HG03571 (cell line): Measurements from ENCODE around the gene CRTAP.
"Not testable (repeated sequence)": the region's sequence is repeated elsewhere in the genome, so short reads cannot be mapped to it uniquely, and the experiment has no call there.

Experiments used
- ATAC-seq: cut with Tn5 transposase; IDR thresholded peaks from one replicate; pipeline ENCODE4 v1.9.1; 2021; ENCODE audit not compliant: unreplicated experiment

Gene CRTAP

GRCh38 chr3:33173103-33173502 is 59.3 kb downstream of the CRTAP start:
- ATAC-seq = no peak

- no peak for ATAC-seq
These were observed 59.9 kb downstream of the CRTAP start for GRCh38 chr3:33173672-33174071.

- no peak for ATAC-seq
These were observed 60.3 kb downstream of the CRTAP start for GRCh38 chr3:33174095-33174494.

GRCh38 chr3:33174711-33175414 is 61.0 kb downstream of the CRTAP start:
- ATAC-seq = no peak

GRCh38 chr3:33179132-33179531 is 65.3 kb downstream of the CRTAP start:
- no peak for ATAC-seq

GRCh38 chr3:33181229-33181628 is 67.4 kb downstream of the CRTAP start:
- ATAC-seq = no peak

GRCh38 chr3:33181641-33182040 is 67.8 kb downstream of the CRTAP start:
- not testable (repeated sequence) for ATAC-seq

GRCh38 chr3:33184863-33185262 is 71.0 kb downstream of the CRTAP start:
- no peak for ATAC-seq

- no peak for ATAC-seq
These were observed 72.9 kb downstream of the CRTAP start for GRCh38 chr3:33186524-33187367.

- ATAC-seq = no peak
These were observed 73.5 kb downstream of the CRTAP start for GRCh38 chr3:33187368-33187634.

GRCh38 chr3:33194303-33194702 is 80.5 kb downstream of the CRTAP start:
- no peak for ATAC-seq

- no peak for ATAC-seq
These were observed 82.7 kb downstream of the CRTAP start for GRCh38 chr3:33196538-33196937.
